Thymus (tissue), 11 donors: ENCODE measurements around the gene SURF2. TPM values are rescaled to one million over a fixed set of nuclear protein-coding genes. Genes with fewer than 3 reads are reported as not detected.

Source experiments
- DNase-seq, 9 donors: peaks; one replicate each; pipeline ENCODE4 v3.0.0-alpha.2; 2013; ENCODE audit warnings: low spot score in 9 of 9, low read depth in 6 of 9, missing footprints in 1 of 9
- H3K27ac ChIP-seq, 2 donors: one replicate each; pipeline ENCODE4 v1.5.1; 2013; ENCODE audit warnings: control low read depth in 1 of 2, low read depth in 1 of 2, low read length in 1 of 2, mild to moderate bottlenecking in 1 of 2, moderate library complexity in 1 of 2
- H3K27me3 ChIP-seq, 2 donors: one replicate each; pipeline ENCODE4 v1.5.1; 2013; ENCODE audit warnings: low read length in 1 of 2; ENCODE audit not compliant: control insufficient read depth in 2 of 2, insufficient read depth in 1 of 2
- H3K36me3 ChIP-seq, 2 donors: one replicate each; pipeline ENCODE4 v1.5.1; 2013; ENCODE audit warnings: low read length in 1 of 2, mild to moderate bottlenecking in 1 of 2, moderate library complexity in 1 of 2; ENCODE audit not compliant: control insufficient read depth in 2 of 2, insufficient read depth in 2 of 2
- H3K4me1 ChIP-seq, 2 donors: one replicate each; pipeline ENCODE4 v1.5.1; 2013; ENCODE audit warnings: low read length in 2 of 2; ENCODE audit not compliant: control insufficient read depth in 2 of 2, insufficient read depth in 2 of 2
- H3K4me3 ChIP-seq, 2 donors: one replicate each; pipeline ENCODE4 v1.5.1; 2013; ENCODE audit warnings: low read length in 2 of 2, control low read depth in 1 of 2, mild to moderate bottlenecking in 1 of 2
- H3K9me3 ChIP-seq, 2 donors: one replicate each; pipeline ENCODE4 v1.5.1; 2013; ENCODE audit warnings: low read length in 1 of 2, mild to moderate bottlenecking in 1 of 2; ENCODE audit not compliant: control insufficient read depth in 2 of 2, insufficient read depth in 1 of 2
- WGBS: extraction: QIAGEN DNeasy Blood & Tissue Kit; methylation state at CpG from one replicate; pipeline ENCODE4 v1.1.7; 2013; 5-methylcytosine and 5-hydroxymethylcytosine counted together
- polyA plus RNA-seq: library from polyadenylated mRNA; stranded (reverse); fragments of 200-250 nt; gene quantifications from one replicate; pipeline ENCODE4 v1.2.3, GENCODE V29; 2013
- total RNA-seq: library from RNA; stranded (reverse); fragments of 120-200 nt; gene quantifications from one replicate; pipeline ENCODE4 v1.2.4, GENCODE V29; 2013
- donor health status: healthy.

Gene SURF2
- total and polyA plus RNA-seq, 2 donors: 21.9 to 34.0 TPM

GRCh38 chr9:133368249-133368881, 12.0 kb downstream of the SURF2 start:
- no peak overlapping the region for H3K4me3 ChIP-seq
- H3K27ac ChIP-seq: no peak overlapping the region
- H3K27me3 ChIP-seq: no peaks in the 10 kb centered on the region
- H3K9me3 ChIP-seq: no peaks in the 10 kb centered on the region
- peaks cover 19 to 54% of the 10 kb centered on the region in 2 donors for H3K4me1 ChIP-seq
- DNase-seq: no peak
- H3K36me3 ChIP-seq: peaks cover 59 to 84% of the 10 kb centered on the region in 2 donors
- WGBS: 95% methylated on average over 18 of the region's 18 CpGs

- no peaks in the 10 kb centered on the region for H3K9me3 ChIP-seq
- no peak overlapping the region for H3K27ac ChIP-seq
- H3K36me3 ChIP-seq: peaks cover 51 to 78% of the 10 kb centered on the region in 2 donors
- no peak overlapping the region for H3K4me3 ChIP-seq
- WGBS: 96% methylated on average over 6 of the region's 6 CpGs
- no peak for DNase-seq
- peaks cover 22 to 64% of the 10 kb centered on the region in 2 donors for H3K4me1 ChIP-seq
- H3K27me3 ChIP-seq: no peaks in the 10 kb centered on the region
Measured at GRCh38 chr9:133369422-133369821, 13.1 kb downstream of the SURF2 start.

- H3K9me3 ChIP-seq: no peaks in the 10 kb centered on the region
- H3K27me3 ChIP-seq: no peaks in the 10 kb centered on the region
- DNase-seq: no peak
- H3K4me1 ChIP-seq: peaks cover 22 to 67% of the 10 kb centered on the region in 2 donors
- 94% methylated on average over 7 of the region's 7 CpGs for WGBS
- H3K36me3 ChIP-seq: peaks cover 47 to 75% of the 10 kb centered on the region in 2 donors
- H3K4me3 ChIP-seq: no peak overlapping the region
- H3K27ac ChIP-seq: peak overlapping the region; percentile 54 to 91
Measured at GRCh38 chr9:133369933-133370332, 13.6 kb downstream of the SURF2 start.

DNA sequence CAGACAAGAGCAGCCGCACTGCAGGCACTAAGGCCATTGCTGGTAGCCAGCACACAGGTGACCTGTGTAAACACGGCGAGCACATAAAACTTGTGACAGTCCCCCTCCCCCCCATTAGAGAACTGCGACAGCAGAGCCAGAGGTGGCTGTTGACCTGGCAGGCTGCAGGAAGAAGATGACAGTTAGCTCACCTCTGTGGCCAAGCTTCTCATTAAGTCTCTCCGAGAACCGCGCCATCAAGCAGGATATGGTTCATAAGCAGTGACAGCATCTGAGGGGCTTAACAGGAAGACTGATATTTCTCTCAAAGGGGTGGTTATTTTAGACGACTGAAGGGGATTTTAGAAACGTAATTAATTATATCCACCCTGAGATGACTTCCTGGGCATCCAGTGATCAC, 14.3 kb downstream of the SURF2 start:
- DNase-seq: peak in 2 of 9 donors; percentile 31 to 57
- H3K9me3 ChIP-seq: no peaks in the 10 kb centered on the region
- peaks cover 41 to 67% of the 10 kb centered on the region in 2 donors for H3K36me3 ChIP-seq
- peaks cover 22 to 65% of the 10 kb centered on the region in 2 donors for H3K4me1 ChIP-seq
- peak overlapping the region; percentile 70 to 91 for H3K27ac ChIP-seq
- 46% methylated on average over 9 of the region's 9 CpGs for WGBS
- H3K27me3 ChIP-seq: no peaks in the 10 kb centered on the region
- H3K4me3 ChIP-seq: peak overlapping the region in 1 of 2 donors; percentile 16

- Histone ChIP-seq H3K4me1 (peaks cover 22 to 65% of the 10 kb centered on the region in 2 donors), H3K4me3 (peak overlapping the region; percentile 14 to 16), H3K36me3 (peaks cover 35 to 61% of the 10 kb centered on the region in 2 donors), H3K27ac (peak overlapping the region; percentile 70 to 91), H3K9me3 (no peaks in the 10 kb centered on the region), H3K27me3 (peaks cover 0 to under 1% of the 10 kb centered on the region in 2 donors)
- DNase-seq: peak in 7 of 9 donors; percentile 37 to 80 (median 55)
- WGBS: 22% methylated on average over 12 of the region's 12 CpGs
Measured at GRCh38 chr9:133371261-133371711, 14.9 kb downstream of the SURF2 start.

GRCh38 chr9:133372144-133372543, 15.8 kb downstream of the SURF2 start:
- no peak for DNase-seq
- Histone ChIP-seq H3K4me1 (peaks cover 27 to 70% of the 10 kb centered on the region in 2 donors), H3K4me3 (no peak overlapping the region), H3K27ac (peak overlapping the region in 1 of 2 donors; percentile 91), H3K36me3 (peaks cover 26 to 53% of the 10 kb centered on the region in 2 donors), H3K9me3 (no peaks in the 10 kb centered on the region), H3K27me3 (peaks cover 0 to 5% of the 10 kb centered on the region in 2 donors)
- 93% methylated on average over 7 of the region's 7 CpGs for WGBS

GRCh38 chr9:133374612-133375115, 18.3 kb downstream of the SURF2 start:
- Histone ChIP-seq H3K4me3 (peak overlapping the region; percentile 63 to 97), H3K27me3 (peaks cover 0 to 5% of the 10 kb centered on the region in 2 donors), H3K27ac (peak overlapping the region; percentile 81 to 90), H3K4me1 (peaks cover 27 to 59% of the 10 kb centered on the region in 2 donors), H3K36me3 (peaks cover 14 to 29% of the 10 kb centered on the region in 2 donors), H3K9me3 (no peaks in the 10 kb centered on the region)
- WGBS: 31% methylated on average over 12 of the region's 12 CpGs
- no peak for DNase-seq

DNA sequence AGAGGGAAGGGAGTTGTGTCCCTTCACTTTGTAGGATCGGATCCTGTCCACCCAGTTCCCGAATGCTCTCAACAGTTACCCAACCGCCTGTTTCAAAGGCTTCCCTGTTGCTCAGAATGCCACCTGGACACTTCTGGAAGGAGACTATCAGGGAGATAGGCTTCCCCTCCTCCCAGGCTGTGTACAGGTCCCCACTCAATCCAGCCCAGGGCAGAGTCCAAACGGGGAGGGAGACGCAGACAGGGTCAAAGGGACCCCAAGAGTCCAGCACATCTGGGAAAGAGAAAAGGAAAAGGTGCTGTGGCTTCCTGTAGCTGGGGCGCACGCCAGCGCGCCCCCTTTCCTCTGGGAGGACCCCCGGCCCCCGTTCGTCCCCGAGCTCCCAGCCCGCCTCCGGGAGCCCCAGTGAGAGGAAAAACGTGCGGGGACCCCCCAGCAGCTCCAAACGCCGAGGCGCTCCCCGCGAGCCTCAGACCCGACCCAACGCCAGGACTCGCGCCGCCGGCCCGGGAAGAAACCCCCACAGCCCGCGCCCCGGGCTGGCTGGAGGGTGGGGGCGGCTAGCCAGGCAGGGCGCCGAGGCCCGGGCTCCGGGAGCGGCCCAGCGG, 18.9 kb downstream of the SURF2 start:
- peak overlapping the region; percentile 63 to 97 for H3K4me3 ChIP-seq
- peaks cover 10 to 24% of the 10 kb centered on the region in 2 donors for H3K36me3 ChIP-seq
- DNase-seq: peak in 6 of 9 donors; percentile 19 to 65 (median 42)
- peak overlapping the region; percentile 81 to 90 for H3K27ac ChIP-seq
- H3K27me3 ChIP-seq: peaks cover 0 to 5% of the 10 kb centered on the region in 2 donors
- H3K9me3 ChIP-seq: no peaks in the 10 kb centered on the region
- WGBS: under 1% methylated on average over 39 of the region's 39 CpGs
- peaks cover 26 to 53% of the 10 kb centered on the region in 2 donors for H3K4me1 ChIP-seq
